Gastroesophageal sphincter (tissue), 4 donors: ENCODE measurements around the gene RNF182. TPM values are rescaled to one million over a fixed set of nuclear protein-coding genes. Genes with fewer than 3 reads are reported as not detected.

Source experiments
- ATAC-seq: fragments of 150-250 bp; one replicate; pipeline ENCODE4 v1.9.1; 2016; ENCODE audit warnings: mild to moderate bottlenecking, moderate library complexity
- H3K27ac ChIP-seq, 4 donors: fragments of 200-600 bp; sonication (generic) in 3 of 4; 1 replicate in 3 of 4; 2 replicates in 1 of 4; pipeline ENCODE4 v1.5.1; 2016 to 2019
- H3K27me3 ChIP-seq: fragments of 200-600 bp; sonication (generic); one replicate; pipeline ENCODE4 v1.5.1; 2019
- H3K36me3 ChIP-seq, 2 donors: fragments of 200-600 bp; sonication (generic); one replicate each; pipeline ENCODE4 v1.5.1; 2019; ENCODE audit warnings: control low read depth in 1 of 2
- H3K4me1 ChIP-seq, 3 donors: fragments of 200-600 bp; sonication (generic); 1 replicate in 2 of 3; 2 replicates in 1 of 3; pipeline ENCODE4 v1.5.1; 2016 to 2019; ENCODE audit warnings: control low read depth in 2 of 3
- H3K4me3 ChIP-seq, 2 donors: fragments of 200-600 bp; sonication (generic); one replicate each; pipeline ENCODE4 v1.5.1; 2019; ENCODE audit warnings: mild to moderate bottlenecking in 1 of 2, moderate library complexity in 1 of 2
- H3K9me3 ChIP-seq, 3 donors: fragments of 200-600 bp; sonication (generic); one replicate each; pipeline ENCODE4 v1.5.1; 2017 to 2019; ENCODE audit warnings: control low read depth in 2 of 3
- EP300 ChIP-seq: sonication (generic); formaldehyde crosslinking; IDR thresholded peaks from one replicate; pipeline ENCODE4 v1.6.1; 2017; ENCODE audit warnings: antibody characterized with exemption, mild to moderate bottlenecking
- POLR2A ChIP-seq, 2 donors: fragments of 450-650 bp; IDR thresholded peaks; one replicate each; pipeline ENCODE4 v1.6.1; 2017; ENCODE audit warnings: antibody characterized with exemption in 2 of 2, mild to moderate bottlenecking in 2 of 2, moderate library complexity in 1 of 2
- POLR2AphosphoS5 ChIP-seq: sonication (generic); formaldehyde crosslinking; IDR thresholded peaks from one replicate; pipeline ENCODE4 v1.6.1; 2017; ENCODE audit warnings: antibody characterized with exemption
- WGBS, 2 donors: methylation state at CpG; one replicate each; pipeline ENCODE4 v1.1.5; 2018; ENCODE audit warnings: low coverage in 1 of 2; 5-methylcytosine and 5-hydroxymethylcytosine counted together
- total RNA-seq, 4 donors: library from RNA; depleted of rRNA; stranded (reverse); fragments of >200 nt; gene quantifications; one replicate each; pipeline ENCODE4 v1.1.0, GENCODE V29; 2016
- TF ChIP-seq, protein P1 (sequence below), 4 experiments: fragments of 200-600 bp in 2 of 4; fragments of 450-650 bp in 2 of 4; sonication (generic) in 1 of 4; IDR thresholded peaks; one replicate each; pipeline ENCODE4 v1.5.1; 2017 to 2019; ENCODE audit warnings: antibody characterized with exemption in 4 of 4, mild to moderate bottlenecking in 2 of 4, moderate library complexity in 2 of 4

RNF182 gene
- total RNA-seq, 4 donors from 2014 or later: 0.16 to 1.3 (median 0.27) TPM; not detected in 1

DNA sequence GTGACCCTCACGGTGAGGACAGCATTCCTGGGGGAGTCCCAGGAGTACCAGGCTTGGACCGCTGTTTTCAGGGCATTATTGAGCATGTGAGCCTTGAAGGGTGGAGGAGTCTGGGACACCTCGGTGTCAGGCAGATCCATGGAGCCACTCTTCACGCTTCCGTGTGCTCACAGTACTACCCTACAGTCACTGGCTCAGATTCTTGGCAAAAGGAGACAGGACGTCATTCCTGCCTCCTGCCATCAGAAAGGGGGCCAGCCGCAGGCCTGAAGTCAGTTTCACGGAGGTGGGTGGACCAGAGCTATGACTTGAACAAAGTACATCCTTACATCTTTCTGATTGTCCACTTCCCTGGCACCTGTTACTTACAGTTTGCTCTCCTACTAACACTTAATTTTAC lies 103.9 kb downstream of the RNF182 start:
- no peak for ATAC-seq

DNA sequence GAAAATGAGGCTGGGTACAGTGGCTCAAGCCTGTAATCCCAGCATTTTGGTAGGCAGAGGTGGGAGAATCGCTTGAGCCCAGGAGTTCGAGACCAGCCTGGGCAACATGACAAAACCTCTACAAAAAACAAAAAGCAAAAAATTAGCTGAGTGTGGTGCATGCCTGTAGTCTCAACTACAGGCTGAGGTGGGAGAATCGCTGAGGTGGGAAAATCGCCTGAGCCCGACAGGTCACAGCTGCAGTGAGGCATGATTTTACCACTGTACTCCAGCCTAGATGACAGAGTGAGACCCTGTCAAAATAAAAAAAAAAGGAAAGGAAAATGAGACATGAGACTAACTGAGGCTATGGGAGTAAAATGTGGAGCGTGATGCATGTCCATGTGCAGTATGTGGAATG lies 104.9 kb downstream of the RNF182 start:
- H3K4me3 ChIP-seq: no peak overlapping the region
- H3K9me3 ChIP-seq: no peaks in the 10 kb centered on the region
- H3K36me3 ChIP-seq: no peaks in the 10 kb centered on the region
- no peak overlapping the region for H3K27ac ChIP-seq
- no peaks in the 10 kb centered on the region for H3K4me1 ChIP-seq
- 86 to 90% methylated on average over 4 to 5 of the region's 6 CpGs for WGBS, 2 donors
- TF ChIP-seq, protein P1, sequence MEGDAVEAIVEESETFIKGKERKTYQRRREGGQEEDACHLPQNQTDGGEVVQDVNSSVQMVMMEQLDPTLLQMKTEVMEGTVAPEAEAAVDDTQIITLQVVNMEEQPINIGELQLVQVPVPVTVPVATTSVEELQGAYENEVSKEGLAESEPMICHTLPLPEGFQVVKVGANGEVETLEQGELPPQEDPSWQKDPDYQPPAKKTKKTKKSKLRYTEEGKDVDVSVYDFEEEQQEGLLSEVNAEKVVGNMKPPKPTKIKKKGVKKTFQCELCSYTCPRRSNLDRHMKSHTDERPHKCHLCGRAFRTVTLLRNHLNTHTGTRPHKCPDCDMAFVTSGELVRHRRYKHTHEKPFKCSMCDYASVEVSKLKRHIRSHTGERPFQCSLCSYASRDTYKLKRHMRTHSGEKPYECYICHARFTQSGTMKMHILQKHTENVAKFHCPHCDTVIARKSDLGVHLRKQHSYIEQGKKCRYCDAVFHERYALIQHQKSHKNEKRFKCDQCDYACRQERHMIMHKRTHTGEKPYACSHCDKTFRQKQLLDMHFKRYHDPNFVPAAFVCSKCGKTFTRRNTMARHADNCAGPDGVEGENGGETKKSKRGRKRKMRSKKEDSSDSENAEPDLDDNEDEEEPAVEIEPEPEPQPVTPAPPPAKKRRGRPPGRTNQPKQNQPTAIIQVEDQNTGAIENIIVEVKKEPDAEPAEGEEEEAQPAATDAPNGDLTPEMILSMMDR (IDR thresholded peaks at IDR 0.05): no peak
- TF ChIP-seq POLR2A (IDR thresholded peaks at IDR 0.05) (no peak), POLR2AphosphoS5 (no peak), EP300 (no peak)
- no peak for ATAC-seq
- peaks cover 31% of the 10 kb centered on the region for H3K27me3 ChIP-seq

More for the DNA sequence above, 103.9 kb downstream of the RNF182 start:
- Histone ChIP-seq H3K36me3 (no peaks in the 10 kb centered on the region), H3K4me3 (no peak overlapping the region), H3K27me3 (peaks cover 27% of the 10 kb centered on the region), H3K4me1 (no peaks in the 10 kb centered on the region), H3K9me3 (no peaks in the 10 kb centered on the region), H3K27ac (no peak overlapping the region)
- TF ChIP-seq POLR2A (IDR thresholded peaks at IDR 0.05) (no peak), EP300 (no peak), POLR2AphosphoS5 (no peak)
- TF ChIP-seq, protein P1 (IDR thresholded peaks at IDR 0.05): no peak
- 78 to 90% methylated on average over 4 to 5 of the region's 8 CpGs for WGBS, 2 donors

Other genes with a start within 250 kb of the RNF182 start
- 10 to 100 TPM; 39.1 to 59.9 (median 52.1) TPM for gene RANBP9, start 213.1 kb upstream of the RNF182 start, total RNA-seq
- 10 to 100 TPM in 3 of 4 donors, 1 to 10 TPM in 1; 8.5 to 18.6 (median 11.9) TPM for gene MCUR1, start 110.4 kb upstream of the RNF182 start, total RNA-seq
- gene CD83, start 192.8 kb downstream of the RNF182 start, total RNA-seq: 1 to 10 TPM in 3 of 4 donors, under 1 TPM in 1; 0.31 to 4.3 (median 2.1) TPM